ENCODE measurements around the gene NIN. TPM values are rescaled to one million over a fixed set of nuclear protein-coding genes. Genes with fewer than 3 reads are reported as not detected.

The NIN gene
- total RNA-seq, 4 donors from 2014 or later: 30.2 to 43.1 (median 38.6) TPM

DNA sequence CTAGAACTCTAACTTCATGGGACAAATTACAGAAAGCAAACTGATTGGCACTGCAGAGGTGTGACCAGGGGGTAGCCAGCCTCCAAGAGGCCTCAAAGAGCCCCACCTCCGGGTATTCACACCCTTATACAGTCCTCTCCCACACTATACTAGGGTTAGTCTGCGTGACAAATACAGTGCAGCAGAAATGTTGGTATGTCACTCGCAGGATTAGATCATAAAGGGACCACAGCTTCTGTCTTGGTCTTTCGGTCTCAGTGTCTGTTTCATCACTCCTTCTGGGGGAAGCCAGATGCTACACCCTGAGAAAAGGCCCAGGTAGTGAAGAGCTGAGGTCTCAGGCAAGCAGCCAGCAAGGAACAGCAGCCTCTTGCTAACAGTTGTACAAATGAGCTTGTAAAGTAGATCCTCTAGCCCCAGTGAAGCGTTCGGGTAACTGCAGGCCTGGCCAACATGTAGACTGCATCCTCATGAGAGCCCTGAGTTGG, 94.0 kb downstream of the NIN start:
- H3K27me3 ChIP-seq: no peaks in the 10 kb centered on the region
- peaks cover 0 to 22% (median 0%) of the 10 kb centered on the region in 3 donors for H3K4me1 ChIP-seq
- H3K27ac ChIP-seq: no peak overlapping the region
- no peak overlapping the region for H3K4me3 ChIP-seq
- 70 to 75% methylated on average over 1 to 4 of the region's 6 CpGs for WGBS, 2 donors (ENCODE audit: low coverage in 1 of 2)
- H3K9me3 ChIP-seq: no peaks in the 10 kb centered on the region
- TF ChIP-seq POLR2A (IDR thresholded peaks at IDR 0.05): no peak
- TF ChIP-seq POLR2AphosphoS5 (IDR thresholded peaks at IDR 0.05): no peak
- TF ChIP-seq, protein P1, sequence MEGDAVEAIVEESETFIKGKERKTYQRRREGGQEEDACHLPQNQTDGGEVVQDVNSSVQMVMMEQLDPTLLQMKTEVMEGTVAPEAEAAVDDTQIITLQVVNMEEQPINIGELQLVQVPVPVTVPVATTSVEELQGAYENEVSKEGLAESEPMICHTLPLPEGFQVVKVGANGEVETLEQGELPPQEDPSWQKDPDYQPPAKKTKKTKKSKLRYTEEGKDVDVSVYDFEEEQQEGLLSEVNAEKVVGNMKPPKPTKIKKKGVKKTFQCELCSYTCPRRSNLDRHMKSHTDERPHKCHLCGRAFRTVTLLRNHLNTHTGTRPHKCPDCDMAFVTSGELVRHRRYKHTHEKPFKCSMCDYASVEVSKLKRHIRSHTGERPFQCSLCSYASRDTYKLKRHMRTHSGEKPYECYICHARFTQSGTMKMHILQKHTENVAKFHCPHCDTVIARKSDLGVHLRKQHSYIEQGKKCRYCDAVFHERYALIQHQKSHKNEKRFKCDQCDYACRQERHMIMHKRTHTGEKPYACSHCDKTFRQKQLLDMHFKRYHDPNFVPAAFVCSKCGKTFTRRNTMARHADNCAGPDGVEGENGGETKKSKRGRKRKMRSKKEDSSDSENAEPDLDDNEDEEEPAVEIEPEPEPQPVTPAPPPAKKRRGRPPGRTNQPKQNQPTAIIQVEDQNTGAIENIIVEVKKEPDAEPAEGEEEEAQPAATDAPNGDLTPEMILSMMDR (IDR thresholded peaks at IDR 0.05): no peak
- TF ChIP-seq EP300 (IDR thresholded peaks at IDR 0.05): no peak
- peaks cover 0 to 77% of the 10 kb centered on the region in 2 donors for H3K36me3 ChIP-seq
- no peak for ATAC-seq

DNA sequence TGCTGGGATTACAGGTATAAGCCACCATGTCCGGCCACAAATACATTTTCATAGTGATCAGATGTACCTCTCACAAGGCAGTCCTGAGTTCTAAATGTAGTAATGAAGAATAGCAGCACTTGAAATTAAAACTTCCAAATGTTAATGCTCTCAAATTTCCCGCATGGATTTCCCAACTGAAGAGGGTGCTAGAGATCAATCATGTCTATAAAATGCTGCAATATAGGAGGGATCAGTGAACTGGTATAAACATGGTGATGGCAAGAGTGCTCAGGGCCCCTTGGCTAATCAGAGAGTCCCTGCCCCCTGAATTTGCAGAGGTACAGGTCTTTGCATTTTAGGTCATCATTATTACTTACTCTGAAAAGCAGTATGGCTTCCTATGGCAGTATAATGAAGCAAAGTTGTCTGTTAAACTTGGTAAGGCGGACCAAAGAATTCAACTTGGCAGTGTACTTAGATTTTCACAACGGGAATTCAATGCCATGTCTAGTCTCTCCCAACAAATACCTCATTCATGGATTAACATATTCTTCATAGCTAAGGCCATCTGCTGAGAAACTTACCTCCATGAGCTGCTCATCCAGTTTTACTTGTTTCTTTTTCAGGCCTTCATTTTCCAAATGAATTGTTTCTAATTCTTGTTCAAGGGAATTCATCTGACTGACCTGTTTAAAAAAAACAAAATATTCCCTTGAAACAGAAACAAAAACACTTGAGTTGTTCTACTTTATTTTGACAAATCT, 95.8 kb downstream of the NIN start:
- H3K9me3 ChIP-seq: no peaks in the 10 kb centered on the region
- no peak overlapping the region for H3K4me3 ChIP-seq
- WGBS, 2 donors (ENCODE audit: low coverage in 1 of 2): 56 to 81% methylated on average over 3 to 4 of the region's 4 CpGs
- H3K27me3 ChIP-seq: no peaks in the 10 kb centered on the region
- H3K27ac ChIP-seq: no peak overlapping the region
- ATAC-seq: no peak
- TF ChIP-seq POLR2A (IDR thresholded peaks at IDR 0.05): no peak
- TF ChIP-seq, protein P1 (IDR thresholded peaks at IDR 0.05): no peak
- no peak for TF ChIP-seq EP300 (IDR thresholded peaks at IDR 0.05)
- no peak for TF ChIP-seq POLR2AphosphoS5 (IDR thresholded peaks at IDR 0.05)
- H3K4me1 ChIP-seq: peaks cover 0 to 12% (median 0%) of the 10 kb centered on the region in 3 donors
- peaks cover 0 to 91% of the 10 kb centered on the region in 2 donors for H3K36me3 ChIP-seq

DNA sequence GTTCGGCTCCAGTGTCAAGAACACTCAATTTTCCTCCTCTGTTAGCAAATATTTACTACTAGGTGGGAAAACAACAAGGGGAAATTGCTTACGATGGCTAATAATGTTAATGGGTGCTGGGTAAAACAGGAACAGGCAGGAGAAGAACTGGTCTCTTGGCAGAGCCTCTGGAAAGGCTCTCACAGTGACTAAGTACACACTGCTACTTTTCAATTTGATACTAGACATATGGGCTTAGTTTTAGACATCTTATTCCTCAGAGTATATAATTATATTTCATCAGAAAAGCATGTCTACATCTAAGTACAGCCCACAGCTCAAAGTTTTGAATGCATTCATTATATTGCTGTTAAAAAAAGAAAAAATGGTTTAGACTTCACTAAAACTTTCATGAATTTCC, 97.5 kb downstream of the NIN start:
- Histone ChIP-seq H3K4me3 (no peak overlapping the region), H3K36me3 (peaks cover 0 to 98% of the 10 kb centered on the region in 2 donors), H3K4me1 (peaks cover 0 to 8% (median 0%) of the 10 kb centered on the region in 3 donors), H3K27ac (no peak overlapping the region), H3K27me3 (no peaks in the 10 kb centered on the region), H3K9me3 (no peaks in the 10 kb centered on the region)
- ATAC-seq: no peak
- 81 to 100% methylated on average over 2 of the region's 2 CpGs for WGBS, 2 donors (ENCODE audit: low coverage in 1 of 2)
- no peak for TF ChIP-seq POLR2A (IDR thresholded peaks at IDR 0.05)
- TF ChIP-seq EP300 (IDR thresholded peaks at IDR 0.05): no peak
- TF ChIP-seq, protein P1 (IDR thresholded peaks at IDR 0.05): no peak
- TF ChIP-seq POLR2AphosphoS5 (IDR thresholded peaks at IDR 0.05): no peak

DNA sequence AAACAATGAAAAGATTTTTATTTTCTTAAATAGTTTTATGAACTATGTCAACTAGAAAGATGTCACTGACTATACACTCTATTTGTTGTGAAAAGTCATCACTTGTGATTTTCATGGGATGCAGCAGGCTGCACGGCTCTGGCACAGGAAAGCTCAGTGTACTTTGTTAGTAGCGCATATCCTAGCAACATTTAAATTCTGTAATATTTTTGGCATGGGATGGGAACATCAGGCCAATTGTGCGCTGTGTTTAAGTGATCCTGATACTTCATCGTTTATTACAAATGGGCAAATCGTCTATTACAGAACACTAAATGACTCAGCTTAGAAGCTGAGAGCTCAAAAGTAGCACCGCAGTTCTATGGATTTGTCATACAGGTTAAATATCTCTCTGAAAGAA, 102.1 kb downstream of the NIN start:
- Histone ChIP-seq H3K4me3 (no peak overlapping the region), H3K27ac (no peak overlapping the region), H3K4me1 (peaks cover 0 to 9% (median 0%) of the 10 kb centered on the region in 3 donors), H3K9me3 (no peaks in the 10 kb centered on the region), H3K27me3 (no peaks in the 10 kb centered on the region), H3K36me3 (peaks cover 4 to 97% of the 10 kb centered on the region in 2 donors)
- WGBS, 2 donors (ENCODE audit: low coverage in 1 of 2): 46 to 58% methylated on average over 6 of the region's 6 CpGs
- TF ChIP-seq, protein P1 (IDR thresholded peaks at IDR 0.05): no peak
- TF ChIP-seq EP300 (IDR thresholded peaks at IDR 0.05) (no peak), POLR2A (IDR thresholded peaks at IDR 0.05) (no peak), POLR2AphosphoS5 (IDR thresholded peaks at IDR 0.05) (no peak)
- no peak for ATAC-seq
